Measurements from ENCODE around the gene MRPS9. TPM values are rescaled to one million over a fixed set of nuclear protein-coding genes. Genes with fewer than 3 reads are reported as not detected.
A peak's percentile ranks its signal among the peaks of the same experiment; 100 is the strongest.

Gene MRPS9
- total RNA-seq (2014; rRNA removed; shearing (Covaris generic)), result 55.4 and 80.3 TPM in 2 replicates

DNA sequence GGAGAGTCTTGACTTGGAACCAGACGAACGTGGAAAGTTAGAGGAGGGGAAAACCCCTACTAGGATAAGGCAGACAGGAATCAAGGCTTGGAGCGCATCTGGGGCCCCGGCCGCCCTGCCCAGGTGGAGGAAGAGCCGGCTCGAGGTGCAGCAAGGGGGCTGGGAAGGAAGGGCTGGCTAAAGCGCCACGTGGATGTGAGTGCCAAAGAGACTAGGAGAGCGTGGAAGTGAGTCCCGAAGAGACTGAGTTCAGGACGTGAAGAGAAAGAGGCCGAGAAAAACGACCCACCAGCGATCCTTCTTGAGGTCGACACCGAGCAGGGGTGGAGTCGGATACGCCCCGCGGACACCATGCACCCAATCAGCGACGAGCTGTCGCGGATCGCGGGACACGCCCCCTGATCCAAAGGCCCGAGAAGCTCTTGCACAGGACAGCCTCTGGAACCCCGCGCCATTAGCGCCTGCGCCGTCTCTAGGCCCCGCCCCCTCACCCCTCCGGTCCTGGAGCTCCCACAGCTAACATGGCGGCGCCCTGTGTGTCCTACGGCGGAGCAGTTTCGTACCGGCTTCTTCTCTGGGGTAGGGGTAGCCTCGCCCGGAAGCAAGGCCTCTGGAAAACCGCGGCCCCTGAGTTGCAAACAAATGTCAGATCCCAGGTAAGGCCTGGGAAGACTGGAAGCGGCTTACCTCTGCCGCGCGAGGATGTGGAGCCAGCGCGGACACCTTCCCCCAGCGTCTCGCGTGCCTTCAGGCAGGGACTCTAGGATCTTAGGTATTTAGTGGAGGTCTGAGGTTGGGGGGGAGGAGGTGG, at the start of gene MRPS9:
Gene MRPS9, plus strand, starts transcription at position 498 of the 811 bp plus-strand sequence. Its CDS starts 24 bp downstream, at position 522.
- Histone ChIP-seq H3K36me3 (replicated peaks; ENCODE audit: control insufficient read depth, insufficient read depth, low read length) (no peaks in the 10 kb centered on the region; the same call in 1 of the 2 replicates), H3K4me3 (ENCODE audit: insufficient read depth, low read depth, low read length) (peak within 1 kb of the TSS; percentile 76), H3K27me3 (ENCODE audit: control insufficient read depth, insufficient read depth, low read length) (no peaks in the 10 kb centered on the region)
- peak; percentile 95 for DNase-seq

DNA sequence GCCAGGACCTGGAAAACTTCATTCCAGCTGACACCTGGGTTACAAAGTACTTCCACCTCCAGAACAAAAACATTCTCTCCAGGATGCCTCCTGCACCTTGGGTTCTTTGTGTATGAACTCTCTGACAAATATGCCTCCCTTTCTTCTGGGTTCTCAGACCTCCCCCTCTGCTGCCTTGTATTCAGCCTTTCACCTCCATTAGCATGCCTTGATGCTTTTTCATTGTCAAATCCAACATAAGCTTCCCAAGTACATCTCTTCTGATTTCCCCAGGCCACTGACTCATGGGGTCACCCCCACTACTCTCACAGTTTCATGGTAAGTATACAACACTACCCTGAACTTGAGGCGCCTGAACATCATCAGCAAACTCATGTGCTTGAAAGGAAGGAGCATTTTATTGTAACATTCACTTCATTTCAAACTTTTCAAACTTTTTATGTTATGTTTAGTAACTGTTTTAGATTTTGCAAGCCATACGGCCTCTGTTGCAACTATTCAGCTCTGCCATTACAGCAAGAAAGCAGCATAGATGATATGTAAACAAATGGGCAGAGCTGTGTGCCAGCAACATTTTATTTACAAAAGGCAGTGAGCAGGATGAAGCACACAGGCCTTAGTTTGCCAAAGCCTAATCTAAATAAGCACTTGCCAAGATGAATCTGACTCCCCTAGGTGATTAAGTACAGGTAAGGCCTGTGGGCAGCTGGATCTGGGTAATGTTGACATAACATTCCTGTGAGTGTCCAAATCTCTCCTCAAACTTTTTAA, 32.5 kb upstream of the MRPS9 start:
- H3K4me3 ChIP-seq (ENCODE audit: insufficient read depth, low read depth, low read length), result no peak overlapping the region
- peak; percentile 14 for DNase-seq
- no peaks in the 10 kb centered on the region for H3K36me3 ChIP-seq (replicated peaks; ENCODE audit: control insufficient read depth, insufficient read depth, low read length)
- H3K27me3 ChIP-seq (ENCODE audit: control insufficient read depth, insufficient read depth, low read length), result no peaks in the 10 kb centered on the region

DNA sequence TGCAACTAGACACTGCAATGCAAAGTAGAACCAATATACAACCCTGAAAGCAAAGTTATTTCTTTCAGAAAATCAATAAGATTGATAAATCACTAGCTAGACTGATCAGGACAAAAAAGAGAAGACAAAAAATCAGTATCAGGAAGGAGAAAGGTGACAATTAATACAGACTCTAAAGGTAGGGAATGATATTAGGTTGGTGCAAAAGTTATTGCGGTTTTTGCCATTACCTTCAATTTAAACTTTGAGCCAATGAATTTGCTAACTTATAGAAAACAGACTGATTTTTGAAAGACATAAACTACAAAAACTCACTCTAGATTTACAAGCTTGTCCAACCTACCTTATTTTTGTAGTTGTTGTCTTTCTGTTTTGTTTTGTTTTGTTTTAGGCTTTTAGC, 30.5 kb upstream of the MRPS9 start:
- DNase-seq, result no peak
- H3K27me3 ChIP-seq (ENCODE audit: control insufficient read depth, insufficient read depth, low read length), result no peaks in the 10 kb centered on the region
- no peaks in the 10 kb centered on the region for H3K36me3 ChIP-seq (replicated peaks; ENCODE audit: control insufficient read depth, insufficient read depth, low read length)
- H3K4me3 ChIP-seq (ENCODE audit: insufficient read depth, low read depth, low read length), result no peak overlapping the region

DNA sequence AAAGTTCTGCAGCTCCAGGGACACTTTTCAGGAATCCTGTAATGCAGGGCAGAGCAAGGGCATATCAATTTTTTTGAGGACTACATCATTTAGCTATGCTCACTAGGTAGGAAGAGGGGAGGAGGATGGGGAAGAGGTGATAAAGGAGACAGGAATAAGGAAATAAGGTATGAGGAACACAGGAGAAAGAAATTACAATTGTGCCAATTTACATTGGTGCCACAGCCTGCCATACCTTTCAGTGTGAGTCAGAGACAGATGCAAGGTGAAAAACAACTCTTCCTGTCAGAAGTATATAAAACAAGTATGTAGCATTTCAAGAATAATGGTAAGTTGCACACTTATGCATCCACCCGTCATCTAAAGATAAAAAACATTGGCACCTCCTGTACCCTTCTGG, 5.4 kb upstream of the MRPS9 start:
- Histone ChIP-seq H3K27me3 (ENCODE audit: control insufficient read depth, insufficient read depth, low read length) (no peaks in the 10 kb centered on the region), H3K36me3 (replicated peaks; ENCODE audit: control insufficient read depth, insufficient read depth, low read length) (no peaks in the 10 kb centered on the region), H3K4me3 (ENCODE audit: insufficient read depth, low read depth, low read length) (no peak overlapping the region)
- DNase-seq, result no peak

GRCh38 chr2:105034170-105034569, 3.7 kb upstream of the MRPS9 start:
- Histone ChIP-seq H3K4me3 (ENCODE audit: insufficient read depth, low read depth, low read length) (no peak overlapping the region), H3K27me3 (ENCODE audit: control insufficient read depth, insufficient read depth, low read length) (no peaks in the 10 kb centered on the region), H3K36me3 (replicated peaks; ENCODE audit: control insufficient read depth, insufficient read depth, low read length) (no peaks in the 10 kb centered on the region)
- DNase-seq, result no peak

GRCh38 chr2:105038383-105039061, 653 bp downstream of the MRPS9 start:
- H3K36me3 ChIP-seq (replicated peaks; ENCODE audit: control insufficient read depth, insufficient read depth, low read length), result no peaks in the 10 kb centered on the region; the same call in 1 of the 2 replicates
- H3K4me3 ChIP-seq (ENCODE audit: insufficient read depth, low read depth, low read length), result peak overlapping the region; percentile 76
- no peaks in the 10 kb centered on the region for H3K27me3 ChIP-seq (ENCODE audit: control insufficient read depth, insufficient read depth, low read length)
- peak; percentile 4 for DNase-seq

DNA sequence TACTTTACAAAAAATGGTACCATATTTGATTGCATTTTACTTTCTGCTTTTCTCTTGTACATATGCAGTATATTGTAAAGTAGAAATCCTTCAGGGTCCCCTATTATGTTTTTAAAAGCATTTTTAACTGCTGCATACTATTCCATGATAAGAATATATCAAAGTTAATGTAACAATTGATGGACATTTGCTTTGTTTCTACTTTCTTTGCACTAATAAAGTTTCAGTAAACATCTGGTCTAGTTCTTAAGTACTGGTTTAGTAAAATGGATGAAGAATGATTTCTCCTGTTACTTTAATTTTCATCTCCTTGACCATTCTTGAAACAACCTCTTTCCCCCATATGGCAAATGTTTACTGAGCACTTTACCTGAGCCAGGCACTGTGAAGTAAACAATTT, 1.7 kb downstream of the MRPS9 start:
- no peak for DNase-seq
- Histone ChIP-seq H3K4me3 (ENCODE audit: insufficient read depth, low read depth, low read length) (no peak overlapping the region), H3K36me3 (replicated peaks; ENCODE audit: control insufficient read depth, insufficient read depth, low read length) (no peaks in the 10 kb centered on the region; the same call in 1 of the 2 replicates), H3K27me3 (ENCODE audit: control insufficient read depth, insufficient read depth, low read length) (no peaks in the 10 kb centered on the region)

DNA sequence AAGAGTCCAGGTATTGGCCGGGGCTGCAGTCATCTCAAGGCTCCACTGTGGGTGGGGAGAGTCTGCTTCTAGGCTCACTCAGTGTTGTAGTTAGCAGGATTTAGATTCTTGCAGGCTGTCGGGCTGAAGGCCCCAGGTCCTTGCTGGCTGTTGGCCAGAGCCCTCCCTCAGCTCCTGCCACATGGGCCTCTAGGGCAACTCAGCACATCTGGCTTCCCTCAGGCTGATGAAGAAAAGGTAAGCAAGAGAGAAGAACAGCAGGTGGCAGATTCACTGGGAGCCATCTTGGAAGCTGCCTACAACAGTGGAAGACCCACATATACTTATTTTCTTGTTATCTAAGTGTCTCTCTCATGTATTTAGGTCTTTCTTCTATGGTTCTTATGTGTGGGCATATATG, 4.3 kb downstream of the MRPS9 start:
- DNase-seq, result peak; percentile 6
- H3K27me3 ChIP-seq (ENCODE audit: control insufficient read depth, insufficient read depth, low read length), result no peaks in the 10 kb centered on the region
- H3K4me3 ChIP-seq (ENCODE audit: insufficient read depth, low read depth, low read length), result no peak overlapping the region
- no peaks in the 10 kb centered on the region; the same call in 1 of the 2 replicates for H3K36me3 ChIP-seq (replicated peaks; ENCODE audit: control insufficient read depth, insufficient read depth, low read length)

- DNase-seq, result no peak
- Histone ChIP-seq H3K4me3 (ENCODE audit: insufficient read depth, low read depth, low read length) (no peak overlapping the region), H3K36me3 (replicated peaks; ENCODE audit: control insufficient read depth, insufficient read depth, low read length) (peaks cover 2% of the 10 kb centered on the region), H3K27me3 (ENCODE audit: control insufficient read depth, insufficient read depth, low read length) (no peaks in the 10 kb centered on the region)
These were observed 14.9 kb downstream of the MRPS9 start for GRCh38 chr2:105052773-105053172.

DNA sequence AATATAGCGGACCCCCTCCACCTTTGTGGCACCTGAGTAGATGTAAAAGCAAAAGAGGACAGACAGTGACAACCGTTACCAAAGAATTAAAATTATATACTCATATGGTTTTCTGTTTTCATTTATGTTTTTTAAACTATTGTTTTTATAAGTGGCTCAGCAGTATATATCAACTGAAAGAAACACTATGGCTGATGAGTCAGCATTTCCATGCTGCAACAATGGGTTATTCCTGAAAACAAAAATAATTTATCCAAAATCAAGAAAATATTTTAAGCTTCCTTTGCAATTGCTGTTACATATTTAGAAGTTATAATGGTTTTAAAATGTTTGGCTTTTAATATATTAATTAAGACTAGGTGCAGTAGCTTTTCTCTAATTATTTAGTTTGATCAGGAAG, 17.7 kb downstream of the MRPS9 start:
- Histone ChIP-seq H3K36me3 (replicated peaks; ENCODE audit: control insufficient read depth, insufficient read depth, low read length) (peaks cover 1% of the 10 kb centered on the region), H3K4me3 (ENCODE audit: insufficient read depth, low read depth, low read length) (no peak overlapping the region), H3K27me3 (ENCODE audit: control insufficient read depth, insufficient read depth, low read length) (no peaks in the 10 kb centered on the region)
- no peak for DNase-seq

GRCh38 chr2:105056245-105056644, 18.4 kb downstream of the MRPS9 start:
- Histone ChIP-seq H3K36me3 (replicated peaks; ENCODE audit: control insufficient read depth, insufficient read depth, low read length) (no peaks in the 10 kb centered on the region), H3K4me3 (ENCODE audit: insufficient read depth, low read depth, low read length) (no peak overlapping the region), H3K27me3 (ENCODE audit: control insufficient read depth, insufficient read depth, low read length) (no peaks in the 10 kb centered on the region)
- no peak for DNase-seq

DNA sequence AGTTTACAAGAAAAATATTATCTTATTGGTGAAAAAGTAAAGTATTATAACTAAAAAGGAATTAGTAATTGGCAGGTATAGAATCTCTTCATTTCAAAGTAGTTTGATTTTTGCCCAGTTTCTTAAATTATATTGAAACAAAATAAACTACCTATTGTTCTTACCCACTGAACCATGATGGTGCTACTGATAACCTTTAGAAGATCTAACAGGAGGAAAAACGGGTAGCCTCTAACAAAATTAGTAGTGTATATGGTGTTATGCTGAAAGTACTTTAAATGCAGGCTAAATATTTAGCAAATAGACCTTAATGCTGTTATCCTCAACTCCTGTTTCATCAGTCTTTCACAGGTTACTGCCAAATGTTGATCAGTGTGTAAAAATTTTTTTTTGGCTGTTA, 19.1 kb downstream of the MRPS9 start:
- DNase-seq, result no peak
- H3K36me3 ChIP-seq (replicated peaks; ENCODE audit: control insufficient read depth, insufficient read depth, low read length), result no peaks in the 10 kb centered on the region
- H3K4me3 ChIP-seq (ENCODE audit: insufficient read depth, low read depth, low read length), result no peak overlapping the region
- H3K27me3 ChIP-seq (ENCODE audit: control insufficient read depth, insufficient read depth, low read length), result no peaks in the 10 kb centered on the region

DNA sequence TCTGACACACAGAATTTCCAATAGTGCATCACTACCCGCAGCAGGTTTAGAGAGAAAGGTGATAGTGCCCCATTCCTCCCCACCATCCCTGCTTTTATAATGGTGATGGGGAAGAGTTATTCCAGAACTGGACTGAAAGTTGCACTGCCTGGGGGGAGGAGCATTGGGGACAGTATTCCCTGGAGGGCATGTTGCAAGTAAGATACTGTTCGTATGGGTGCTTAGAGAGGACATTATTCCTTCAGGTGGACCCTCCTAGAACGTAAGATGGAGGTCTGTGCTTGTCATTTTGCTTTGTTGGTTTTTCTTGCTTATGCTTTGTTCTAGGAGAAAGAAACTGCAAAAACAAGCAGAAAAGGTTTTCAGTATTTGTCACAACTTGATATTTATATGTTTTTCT, 23.7 kb downstream of the MRPS9 start:
- H3K4me3 ChIP-seq (ENCODE audit: insufficient read depth, low read depth, low read length), result no peak overlapping the region
- no peaks in the 10 kb centered on the region for H3K27me3 ChIP-seq (ENCODE audit: control insufficient read depth, insufficient read depth, low read length)
- H3K36me3 ChIP-seq (replicated peaks; ENCODE audit: control insufficient read depth, insufficient read depth, low read length), result no peaks in the 10 kb centered on the region
- no peak for DNase-seq

DNA sequence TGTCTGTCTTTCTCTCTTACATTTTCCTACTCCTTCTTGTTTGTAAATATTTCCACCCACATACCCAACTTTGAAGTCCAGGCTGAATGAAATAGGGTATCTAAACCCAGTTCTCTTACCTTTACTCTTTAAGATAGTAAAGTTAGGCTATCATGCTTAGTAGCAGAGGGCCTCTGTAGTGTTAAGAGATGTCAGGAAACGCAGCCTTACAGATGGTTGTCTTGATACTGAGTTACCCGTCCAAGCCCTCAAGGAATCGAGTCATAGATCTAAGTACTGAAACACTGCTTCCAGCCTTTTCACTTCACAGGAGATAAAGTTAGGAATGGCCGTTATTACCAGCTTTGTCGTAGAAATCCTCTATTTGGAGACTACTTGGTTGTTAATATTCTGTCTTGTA, 24.3 kb downstream of the MRPS9 start:
- no peaks in the 10 kb centered on the region for H3K36me3 ChIP-seq (replicated peaks; ENCODE audit: control insufficient read depth, insufficient read depth, low read length)
- H3K27me3 ChIP-seq (ENCODE audit: control insufficient read depth, insufficient read depth, low read length), result no peaks in the 10 kb centered on the region
- no peak overlapping the region for H3K4me3 ChIP-seq (ENCODE audit: insufficient read depth, low read depth, low read length)
- no peak for DNase-seq
